Body of pancreas (tissue), 4 donors: ENCODE data around the gene RELN. TPM values are rescaled to one million over a fixed set of nuclear protein-coding genes. Genes with fewer than 3 reads are reported as not detected.

Experiments used
- ATAC-seq: fragments of 150-250 bp; one replicate; pipeline ENCODE4 v1.9.1; 2016
- DNase-seq, 4 donors: peaks; one replicate each; pipeline ENCODE4 v3.0.0-alpha.2; 2019
- H3K27ac ChIP-seq, 4 donors: fragments of 200-600 bp; sonication (generic); 1 replicate in 3 of 4; 2 replicates in 1 of 4; pipeline versions ENCODE4 v1.5.1 to v1.6.1; 2016 to 2019; ENCODE audit warnings: mild to moderate bottlenecking in 1 of 4, mixed read lengths in 1 of 4, moderate library complexity in 1 of 4
- H3K27me3 ChIP-seq, 2 donors: fragments of 200-600 bp; sonication (generic); one replicate each; pipeline ENCODE4 v1.6.0; 2016; ENCODE audit warnings: mild to moderate bottlenecking in 1 of 2
- H3K36me3 ChIP-seq, 2 donors: fragments of 200-600 bp; sonication (generic); replicated peaks in 1 of 2; 2 replicates each; pipeline ENCODE4 v1.5.1; 2016; ENCODE audit warnings: low read depth in 2 of 2; ENCODE audit not compliant: insufficient read depth in 1 of 2
- H3K4me1 ChIP-seq: fragments of 200-600 bp; sonication (generic); one replicate; pipeline ENCODE4 v1.6.0; 2016
- H3K4me3 ChIP-seq, 2 donors: fragments of 200-600 bp; sonication (generic); 1 replicate in 1 of 2; 2 replicates in 1 of 2; pipeline ENCODE4 v1.5.1; 2016 to 2019
- H3K9me3 ChIP-seq, 3 donors: fragments of 200-600 bp; sonication (generic); 1 replicate in 2 of 3; 2 replicates in 1 of 3; pipeline ENCODE4 v1.5.1; 2016
- POLR2A ChIP-seq, 3 donors: fragments of 450-650 bp; IDR thresholded peaks; one replicate each; pipeline ENCODE4 v1.6.1; 2016; ENCODE audit warnings: antibody characterized with exemption in 3 of 3, mild to moderate bottlenecking in 2 of 3
- WGBS, 2 donors: methylation state at CpG; one replicate each; pipeline ENCODE4 v1.1.5; 2017; 5-methylcytosine and 5-hydroxymethylcytosine counted together
- intact Hi-C: fragments of 100-400 bp; cut with DNase I; formaldehyde crosslinking; loops from one replicate; pipeline ENCODE4 v1.15.1; 2023
- total RNA-seq, 2 donors: library from RNA; depleted of rRNA; stranded (reverse); fragments of >200 nt; gene quantifications; one replicate each; pipeline ENCODE4 v1.1.0, GENCODE V29; 2016
- TF ChIP-seq, protein P1 (sequence below), 7 experiments: fragments of 450-650 bp in 4 of 7; fragments of 200-600 bp in 3 of 7; sonication (generic) in 3 of 7; IDR thresholded peaks; one replicate each; pipeline ENCODE4 v1.5.1; 2016 to 2019; ENCODE audit warnings: antibody characterized with exemption in 7 of 7

Gene RELN
- total RNA-seq, 2 donors from 2014 or later, result 0.33 to 3.9 TPM

DNA sequence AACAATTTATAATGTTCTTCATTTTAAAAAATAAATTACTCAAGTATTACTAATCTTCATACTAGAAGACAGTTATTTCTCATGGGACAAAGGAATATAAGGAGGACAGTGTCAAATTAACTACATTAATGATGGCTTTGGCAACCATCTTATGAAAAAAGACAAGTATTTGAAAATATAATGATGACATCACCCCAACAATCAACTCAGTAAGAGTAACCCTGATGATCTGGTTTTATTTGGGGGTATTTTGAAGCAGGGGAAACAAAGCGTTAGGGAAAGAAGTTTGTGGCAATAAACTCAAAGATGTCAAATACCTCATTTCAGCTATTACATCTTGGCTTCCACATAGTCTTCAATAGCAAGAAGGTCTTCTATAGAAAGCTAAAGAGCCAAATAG lies 29.0 kb upstream of the RELN start:
- Histone ChIP-seq H3K4me3 (no peak overlapping the region), H3K36me3 (no peaks in the 10 kb centered on the region), H3K9me3 (no peaks in the 10 kb centered on the region), H3K27me3 (no peaks in the 10 kb centered on the region), H3K4me1 (no peaks in the 10 kb centered on the region), H3K27ac (no peak overlapping the region)
- DNase-seq (no peak), ATAC-seq (no peak)
- WGBS, 2 donors, result 77 to 80% methylated on average over 1 of the region's 1 CpG
- intact Hi-C loops, result no loop called here
- TF ChIP-seq POLR2A (IDR thresholded peaks at IDR 0.05), result no peak
- TF ChIP-seq, protein P1, sequence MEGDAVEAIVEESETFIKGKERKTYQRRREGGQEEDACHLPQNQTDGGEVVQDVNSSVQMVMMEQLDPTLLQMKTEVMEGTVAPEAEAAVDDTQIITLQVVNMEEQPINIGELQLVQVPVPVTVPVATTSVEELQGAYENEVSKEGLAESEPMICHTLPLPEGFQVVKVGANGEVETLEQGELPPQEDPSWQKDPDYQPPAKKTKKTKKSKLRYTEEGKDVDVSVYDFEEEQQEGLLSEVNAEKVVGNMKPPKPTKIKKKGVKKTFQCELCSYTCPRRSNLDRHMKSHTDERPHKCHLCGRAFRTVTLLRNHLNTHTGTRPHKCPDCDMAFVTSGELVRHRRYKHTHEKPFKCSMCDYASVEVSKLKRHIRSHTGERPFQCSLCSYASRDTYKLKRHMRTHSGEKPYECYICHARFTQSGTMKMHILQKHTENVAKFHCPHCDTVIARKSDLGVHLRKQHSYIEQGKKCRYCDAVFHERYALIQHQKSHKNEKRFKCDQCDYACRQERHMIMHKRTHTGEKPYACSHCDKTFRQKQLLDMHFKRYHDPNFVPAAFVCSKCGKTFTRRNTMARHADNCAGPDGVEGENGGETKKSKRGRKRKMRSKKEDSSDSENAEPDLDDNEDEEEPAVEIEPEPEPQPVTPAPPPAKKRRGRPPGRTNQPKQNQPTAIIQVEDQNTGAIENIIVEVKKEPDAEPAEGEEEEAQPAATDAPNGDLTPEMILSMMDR (IDR thresholded peaks at IDR 0.05), result no peak

DNA sequence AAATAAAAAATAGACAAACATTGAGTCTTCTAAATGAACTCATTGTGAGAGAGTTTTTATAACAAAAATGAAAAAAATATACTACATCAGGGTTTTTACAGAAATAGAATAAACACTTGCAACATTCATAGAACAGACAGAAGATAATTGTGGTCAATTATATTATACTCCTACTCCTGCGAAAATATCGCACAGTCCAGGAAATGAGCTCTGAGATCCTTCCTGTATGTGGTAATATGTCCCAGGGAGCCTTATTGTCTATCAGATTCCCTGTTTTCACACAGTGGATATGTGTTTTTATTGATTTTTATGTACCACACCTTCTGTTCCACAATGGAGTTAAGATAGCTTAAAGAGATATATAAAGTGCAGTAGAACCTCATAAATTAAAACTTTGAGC lies 27.5 kb upstream of the RELN start:
- Histone ChIP-seq H3K36me3 (no peaks in the 10 kb centered on the region), H3K4me1 (no peaks in the 10 kb centered on the region), H3K27ac (no peak overlapping the region), H3K4me3 (no peak overlapping the region), H3K9me3 (no peaks in the 10 kb centered on the region), H3K27me3 (no peaks in the 10 kb centered on the region)
- intact Hi-C loops, result no loop called here
- no peak for ATAC-seq
- 47 to 85% methylated on average over 2 of the region's 2 CpGs for WGBS, 2 donors
- DNase-seq, result no peak
- no peak for TF ChIP-seq POLR2A (IDR thresholded peaks at IDR 0.05)
- TF ChIP-seq, protein P1 (IDR thresholded peaks at IDR 0.05), result no peak

DNA sequence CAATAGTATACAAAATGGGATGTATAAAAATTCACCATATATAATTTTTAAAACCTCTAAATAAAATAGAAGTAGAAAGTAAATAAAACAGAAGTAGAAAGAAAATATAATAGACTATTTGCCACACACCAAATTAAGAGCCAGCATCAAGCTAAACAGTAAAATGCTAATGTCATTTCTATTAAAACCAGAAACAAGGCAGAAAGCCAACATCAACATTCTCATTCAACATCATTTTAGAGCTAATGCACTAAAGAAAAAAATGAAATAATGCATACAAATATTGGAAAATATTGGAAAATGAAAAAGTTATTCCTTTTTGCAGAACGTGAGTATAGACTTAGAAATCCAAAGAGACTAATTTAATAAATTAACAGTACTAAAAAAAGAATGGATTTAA lies 23.4 kb upstream of the RELN start:
- intact Hi-C loops, result no loop called here
- Histone ChIP-seq H3K36me3 (no peaks in the 10 kb centered on the region), H3K4me1 (peaks cover 4% of the 10 kb centered on the region), H3K9me3 (no peaks in the 10 kb centered on the region), H3K27me3 (no peaks in the 10 kb centered on the region), H3K27ac (no peak overlapping the region), H3K4me3 (no peak overlapping the region)
- WGBS, 2 donors, result 34 to 69% methylated on average over 1 of the region's 1 CpG
- ATAC-seq, result no peak
- no peak for DNase-seq
- TF ChIP-seq POLR2A (IDR thresholded peaks at IDR 0.05), result no peak
- TF ChIP-seq, protein P1 (IDR thresholded peaks at IDR 0.05), result no peak

DNA sequence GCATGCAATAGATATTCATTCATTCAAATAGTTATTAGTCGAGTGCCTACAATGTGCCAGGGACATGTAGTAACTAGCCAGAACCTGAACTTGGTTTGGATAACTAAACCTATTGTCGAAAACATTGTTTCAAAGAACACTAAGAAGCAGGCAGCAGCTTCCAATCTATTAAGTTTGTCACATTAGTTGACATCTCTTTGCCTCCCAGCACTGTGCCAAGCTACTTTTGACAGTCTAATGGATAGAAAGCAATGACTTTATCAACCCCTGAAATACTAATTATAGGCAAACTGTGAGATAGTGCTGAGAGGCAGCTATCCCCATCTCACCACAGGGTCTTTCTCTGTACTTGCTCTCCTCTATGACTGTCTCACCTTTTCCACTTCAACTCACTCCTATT lies 22.4 kb upstream of the RELN start:
- H3K4me1 ChIP-seq, result peaks cover 4% of the 10 kb centered on the region
- WGBS, 2 donors, result 81 to 87% methylated on average over 2 of the region's 2 CpGs
- no peak overlapping the region for H3K4me3 ChIP-seq
- no peak for ATAC-seq
- no peak for DNase-seq
- intact Hi-C loops, result no loop called here
- H3K36me3 ChIP-seq, result no peaks in the 10 kb centered on the region
- TF ChIP-seq, protein P1 (IDR thresholded peaks at IDR 0.05), result no peak
- no peaks in the 10 kb centered on the region for H3K27me3 ChIP-seq
- H3K9me3 ChIP-seq, result no peaks in the 10 kb centered on the region
- H3K27ac ChIP-seq, result no peak overlapping the region

DNA sequence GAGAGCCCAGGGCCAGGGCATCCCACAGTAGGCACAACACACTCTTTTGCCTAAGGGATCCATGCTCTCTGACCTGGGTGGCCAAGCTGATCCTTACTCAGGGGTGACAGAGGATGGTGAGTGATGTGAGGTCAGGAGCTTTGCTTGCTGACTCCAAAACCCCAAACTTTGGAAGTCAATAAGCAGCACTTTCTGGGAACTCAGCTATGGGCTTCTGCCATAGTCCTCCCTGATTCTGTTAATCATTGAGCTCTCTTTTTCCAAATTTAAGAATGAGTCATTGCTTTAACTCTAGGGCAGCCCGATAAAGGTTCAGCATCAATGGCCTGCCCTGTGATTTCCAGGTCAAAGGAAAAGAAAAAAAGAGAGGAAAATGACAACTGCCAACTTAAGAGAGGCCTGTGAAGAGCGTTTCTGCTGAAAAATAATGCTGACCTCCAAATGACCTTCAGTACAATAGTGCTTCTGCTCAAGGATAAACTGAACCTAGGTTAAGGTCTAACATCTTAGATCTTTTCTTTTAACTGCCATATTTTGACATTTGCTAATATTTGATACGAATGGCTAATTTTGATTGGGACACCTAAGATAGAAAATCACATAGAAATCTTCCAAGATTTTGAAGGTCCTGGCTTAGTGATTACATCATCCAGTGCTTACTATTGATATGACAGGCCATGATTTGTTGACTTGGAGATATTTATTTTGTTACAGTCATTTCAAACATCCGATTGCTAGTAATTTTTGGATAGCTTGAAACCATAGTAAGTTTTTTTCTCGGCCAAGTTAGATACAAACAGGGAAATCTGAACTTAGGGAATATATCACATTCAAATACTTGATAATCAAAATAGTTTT lies 20.8 kb upstream of the RELN start:
- Histone ChIP-seq H3K4me1 (peaks cover 4% of the 10 kb centered on the region), H3K36me3 (no peaks in the 10 kb centered on the region), H3K27ac (no peak overlapping the region), H3K27me3 (no peaks in the 10 kb centered on the region), H3K4me3 (no peak overlapping the region), H3K9me3 (no peaks in the 10 kb centered on the region)
- TF ChIP-seq, protein P1 (IDR thresholded peaks at IDR 0.05), result no peak
- no peak for TF ChIP-seq POLR2A (IDR thresholded peaks at IDR 0.05)
- WGBS, 2 donors, result 48 to 54% methylated on average over 5 of the region's 5 CpGs
- ATAC-seq (no peak), DNase-seq (no peak)
- intact Hi-C loops, result no loop called here
